GM15510 (cell line): ENCODE data around the gene DHFR.

Experiments
- POLR2A ChIP-seq: IDR thresholded peaks from 3 replicates; pipeline ENCODE4 v1.6.1; 2011; ENCODE audit warnings: borderline replicate concordance; ENCODE audit not compliant: insufficient read length; ENCODE audit errors: extremely low read depth

Gene DHFR

DNA sequence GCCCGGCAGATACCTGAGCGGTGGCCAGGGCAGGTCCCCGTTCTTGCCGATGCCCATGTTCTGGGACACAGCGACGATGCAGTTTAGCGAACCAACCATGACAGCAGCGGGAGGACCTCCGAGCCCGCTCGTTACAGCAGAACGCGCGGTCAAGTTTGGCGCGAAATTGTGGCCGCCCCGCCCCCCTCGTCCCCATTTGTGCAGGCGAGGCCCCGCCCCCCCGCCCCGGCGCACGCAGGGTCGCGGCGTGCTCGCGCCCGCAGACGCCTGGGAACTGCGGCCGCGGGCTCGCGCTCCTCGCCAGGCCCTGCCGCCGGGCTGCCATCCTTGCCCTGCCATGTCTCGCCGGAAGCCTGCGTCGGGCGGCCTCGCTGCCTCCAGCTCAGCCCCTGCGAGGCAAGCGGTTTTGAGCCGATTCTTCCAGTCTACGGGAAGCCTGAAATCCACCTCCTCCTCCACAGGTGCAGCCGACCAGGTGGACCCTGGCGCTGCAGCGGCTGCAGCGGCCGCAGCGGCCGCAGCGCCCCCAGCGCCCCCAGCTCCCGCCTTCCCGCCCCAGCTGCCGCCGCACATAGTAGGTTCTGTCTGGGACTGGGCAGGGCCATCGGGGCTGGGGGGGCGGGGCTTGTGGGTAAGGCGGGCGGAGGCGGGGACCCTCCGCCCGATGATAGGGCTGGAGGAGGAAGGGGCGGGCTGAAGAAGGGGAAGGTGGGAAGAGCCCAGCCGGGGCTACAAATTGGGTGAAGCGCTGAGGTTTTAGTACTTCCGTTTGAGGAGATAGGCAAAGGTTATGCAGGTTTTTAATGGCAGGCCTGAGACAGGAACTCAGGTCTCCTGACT, at the start of gene DHFR, which contains the start of gene MSH3:
Gene DHFR (minus strand): TSS at position 593 of the 840 bp plus-strand sequence. CDS start 494 bp downstream, at position 99.
Gene MSH3 (plus strand): TSS at position 262 of the 840 bp plus-strand sequence. CDS start 76 bp downstream, at position 338.
- TF ChIP-seq POLR2A: peak; percentile 66

DNA sequence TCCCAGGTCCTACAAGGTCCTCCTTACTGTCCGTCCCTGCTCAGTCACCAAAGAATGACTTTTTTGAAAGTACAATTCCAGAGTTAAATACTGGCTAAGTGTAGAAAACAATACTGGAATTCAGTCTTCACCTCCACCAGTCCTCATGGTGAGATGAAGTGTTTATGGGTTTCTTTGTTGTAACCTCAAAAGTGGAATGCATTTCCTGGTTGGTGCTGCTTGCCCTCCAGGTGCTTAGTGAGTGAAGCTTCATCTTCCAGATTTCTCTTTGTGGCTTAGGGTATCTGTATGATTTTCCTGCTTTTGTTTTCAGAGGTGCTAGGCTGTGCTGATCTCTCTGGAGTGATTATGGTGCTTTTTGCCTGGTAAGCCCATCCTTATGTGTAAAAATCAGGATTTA, 49.4 kb upstream of the DHFR start:
- TF ChIP-seq POLR2A: no peak

DNA sequence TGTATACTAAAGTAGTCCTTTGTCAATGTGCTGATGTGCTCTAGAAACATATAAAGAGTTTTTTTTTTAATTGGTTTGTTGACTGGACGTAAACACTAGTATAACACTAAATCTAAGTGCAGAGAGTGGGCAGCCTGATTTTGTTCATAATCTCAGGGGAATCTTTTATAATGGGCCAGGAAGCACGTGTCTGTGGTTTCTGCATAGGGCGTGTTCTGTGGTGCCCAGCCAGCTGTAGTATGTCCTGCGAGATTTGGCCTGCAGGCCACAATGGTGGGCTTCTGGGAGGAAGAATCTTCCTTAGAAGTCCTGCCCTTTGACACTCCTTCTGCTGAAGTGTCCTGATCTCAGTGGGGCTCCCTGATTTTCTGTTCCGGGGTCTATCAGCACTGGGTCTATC, 49.0 kb upstream of the DHFR start:
- no peak for TF ChIP-seq POLR2A

DNA sequence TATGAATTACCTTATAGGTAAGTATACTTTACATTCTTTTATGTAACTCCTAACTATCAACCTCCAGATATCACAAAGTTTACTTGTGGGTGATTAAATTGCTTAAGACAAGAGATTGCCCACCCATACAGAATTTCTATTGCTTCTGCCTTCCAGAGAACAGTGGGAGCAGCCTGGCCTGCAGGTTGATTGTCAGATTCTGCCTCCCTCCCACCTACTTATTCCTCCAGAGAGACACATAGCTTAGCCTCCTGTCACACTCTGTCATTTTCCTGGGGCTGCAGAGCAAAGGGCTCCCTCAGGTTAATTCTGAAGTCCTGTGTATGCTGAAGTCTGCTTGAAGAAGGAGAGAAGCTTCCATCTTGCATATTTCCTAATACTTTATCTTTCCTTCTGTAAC, 48.5 kb upstream of the DHFR start:
- no peak for TF ChIP-seq POLR2A

DNA sequence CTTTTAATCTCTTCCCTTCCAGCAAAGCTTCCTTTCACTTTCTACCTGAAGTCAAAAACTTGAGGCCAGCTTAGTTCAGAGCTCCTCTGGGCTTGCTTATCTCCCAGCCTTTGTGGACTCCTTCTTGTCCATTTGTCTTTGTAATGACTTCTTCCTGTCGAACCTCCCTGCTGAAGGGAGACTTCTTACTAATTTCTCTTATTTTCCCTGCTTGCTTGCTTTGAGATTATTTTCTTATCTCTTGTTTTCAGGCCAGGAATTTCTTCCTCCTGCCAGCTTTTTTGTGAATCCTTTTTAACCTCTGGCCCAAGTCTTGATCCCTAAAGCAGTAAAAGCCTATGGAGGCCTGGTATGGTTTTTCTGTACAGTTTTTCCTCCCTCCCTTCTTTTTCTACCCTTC, 46.8 kb upstream of the DHFR start:
- no peak for TF ChIP-seq POLR2A

DNA sequence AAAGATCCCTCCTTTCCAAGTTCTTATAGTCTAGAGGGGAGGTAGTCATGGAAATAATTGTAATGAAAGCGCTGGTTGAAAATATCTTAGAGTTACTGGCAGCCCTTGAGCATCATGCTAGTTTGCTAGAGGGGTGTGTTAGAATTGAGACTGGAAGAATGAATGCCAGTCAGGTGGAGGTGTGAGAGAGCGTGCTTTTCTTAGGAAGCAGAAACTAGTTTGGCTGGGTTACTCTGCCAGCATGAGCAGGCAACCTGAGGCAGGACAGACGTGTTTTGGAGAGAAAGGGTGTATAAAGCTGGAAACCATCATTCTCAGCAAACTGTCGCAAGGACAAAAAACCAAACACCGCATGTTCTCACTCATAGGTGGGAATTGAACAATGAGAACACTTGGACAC, 43.6 kb upstream of the DHFR start:
- no peak for TF ChIP-seq POLR2A

DNA sequence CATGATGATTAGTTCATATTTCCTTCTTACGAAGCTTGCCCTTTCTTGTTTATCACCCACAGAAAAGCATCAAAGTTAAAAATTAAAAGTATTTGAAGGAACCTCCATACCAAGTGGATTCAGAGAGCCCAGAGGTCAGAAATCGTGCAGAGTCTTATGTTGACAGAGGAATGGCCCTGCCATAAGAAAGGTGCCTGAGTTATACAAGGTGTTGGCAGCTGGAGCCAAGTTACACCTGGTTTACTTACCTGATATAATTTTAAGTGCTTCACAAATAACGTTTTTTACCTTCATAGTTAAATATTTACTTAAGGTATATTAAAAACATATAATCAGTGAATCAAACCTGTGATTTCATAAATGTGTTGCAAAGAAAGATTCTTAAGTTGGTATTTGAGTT, 42.3 kb upstream of the DHFR start:
- TF ChIP-seq POLR2A: no peak

DNA sequence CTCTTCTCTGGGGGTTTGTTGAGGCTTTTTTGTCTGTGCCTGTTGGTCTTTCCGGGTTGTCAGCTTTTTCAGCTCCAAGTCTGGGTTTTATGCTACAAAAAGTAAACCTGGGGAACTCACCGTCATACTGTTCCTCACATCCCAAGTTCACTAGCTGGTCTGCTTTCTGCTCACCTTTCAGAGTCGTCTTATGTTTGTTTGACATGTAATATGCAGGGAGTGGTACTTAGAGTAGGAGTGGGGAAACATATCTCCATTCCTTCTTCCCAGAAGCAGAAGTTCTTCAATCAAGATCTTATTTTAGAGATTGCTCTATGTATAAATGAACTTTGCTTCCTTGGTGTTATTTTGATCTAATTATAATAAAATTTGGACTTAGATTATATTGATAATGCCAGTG, 41.7 kb upstream of the DHFR start:
- no peak for TF ChIP-seq POLR2A

DNA sequence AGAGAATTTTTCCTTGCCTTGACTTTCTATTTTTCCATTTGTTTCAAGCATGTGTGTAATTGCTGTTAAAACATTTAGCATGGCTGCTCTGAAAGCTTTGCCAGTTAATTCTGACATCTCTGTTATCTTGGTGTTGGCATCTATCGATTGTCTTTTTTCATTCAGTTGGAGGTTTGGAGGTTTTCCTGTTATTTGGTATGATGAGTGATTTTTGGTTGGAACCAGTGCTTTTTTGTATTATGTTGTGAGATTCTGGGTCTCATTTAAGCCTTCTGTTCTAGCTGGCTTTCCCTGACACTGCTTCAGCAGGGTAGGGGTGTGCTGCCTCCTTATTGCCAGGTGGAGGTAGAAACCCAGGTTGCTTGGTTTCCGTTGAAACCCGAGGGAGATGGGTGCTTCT, 40.9 kb upstream of the DHFR start:
- TF ChIP-seq POLR2A: no peak

DNA sequence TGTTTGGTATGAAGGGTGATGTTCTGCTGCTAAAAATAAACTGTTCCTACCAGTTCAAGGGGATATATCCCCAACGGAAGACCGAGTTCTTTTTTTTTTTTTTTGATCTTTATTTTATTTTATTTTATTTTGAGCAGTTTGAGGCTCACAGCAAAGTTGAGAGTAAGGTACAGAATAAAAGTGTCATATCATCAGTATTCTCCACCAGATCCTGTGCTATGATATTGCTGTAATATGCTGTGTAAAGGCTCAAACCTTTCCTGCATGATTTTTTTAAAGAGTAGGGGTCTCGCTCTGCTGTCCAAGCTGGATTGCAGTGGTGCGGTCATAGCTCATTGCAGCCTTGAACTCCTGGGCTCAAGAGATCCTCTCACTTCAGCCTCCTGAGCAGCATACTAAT, 34.8 kb upstream of the DHFR start:
- no peak for TF ChIP-seq POLR2A

DNA sequence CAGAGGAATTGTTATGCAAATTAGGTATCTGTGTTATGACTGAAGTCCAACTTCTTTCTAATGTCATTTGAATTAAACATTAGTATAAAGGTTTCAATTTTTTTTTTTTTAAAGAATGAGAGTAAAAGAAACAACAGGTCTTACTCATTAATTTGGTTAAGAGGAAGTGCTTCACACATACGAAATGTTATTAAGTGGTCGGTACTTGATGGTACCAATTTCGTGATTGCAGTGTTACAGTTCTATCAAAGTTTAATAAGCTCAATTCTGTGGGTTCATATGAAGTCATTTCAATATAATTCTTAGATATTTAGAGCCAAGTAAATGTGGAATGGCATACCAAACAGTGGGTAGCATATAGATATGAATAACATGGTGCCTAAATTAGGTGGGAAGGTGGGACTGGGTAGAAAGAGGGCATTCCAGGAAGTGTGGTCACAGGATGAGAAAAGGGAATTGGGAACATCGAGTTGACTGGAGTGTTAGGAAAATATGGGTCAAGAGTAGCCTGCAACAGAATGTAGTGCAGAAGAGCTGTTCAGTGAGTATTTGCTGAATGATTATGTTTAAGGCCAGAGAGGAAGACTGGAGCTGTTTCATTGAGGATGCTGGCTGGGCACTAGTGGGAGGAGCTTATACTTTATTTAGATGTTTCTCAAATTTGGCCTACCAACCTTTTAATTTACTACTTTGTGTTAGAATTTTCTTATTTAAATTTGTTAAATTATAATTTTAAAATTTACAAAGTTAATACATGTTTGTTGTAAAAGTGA, 34.1 kb upstream of the DHFR start:
- TF ChIP-seq POLR2A: no peak

DNA sequence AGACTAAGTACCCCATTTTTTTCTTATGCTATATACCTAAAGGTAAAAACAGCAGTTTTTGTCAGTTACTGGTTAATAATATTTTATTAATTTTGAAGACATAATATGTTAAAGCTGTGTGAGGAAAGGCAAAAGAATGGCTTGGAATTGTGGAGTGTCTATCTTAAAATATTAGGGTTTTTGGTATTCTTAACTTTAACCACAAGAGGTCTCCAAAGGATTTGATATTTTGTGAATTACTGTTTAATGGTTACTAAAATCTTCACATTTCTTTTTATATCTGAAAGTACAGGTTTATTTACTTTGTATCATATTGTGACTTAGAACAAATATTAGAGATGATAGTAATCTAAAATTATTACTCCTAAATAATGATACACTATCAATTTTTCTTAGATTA, 32.0 kb upstream of the DHFR start:
- no peak for TF ChIP-seq POLR2A

DNA sequence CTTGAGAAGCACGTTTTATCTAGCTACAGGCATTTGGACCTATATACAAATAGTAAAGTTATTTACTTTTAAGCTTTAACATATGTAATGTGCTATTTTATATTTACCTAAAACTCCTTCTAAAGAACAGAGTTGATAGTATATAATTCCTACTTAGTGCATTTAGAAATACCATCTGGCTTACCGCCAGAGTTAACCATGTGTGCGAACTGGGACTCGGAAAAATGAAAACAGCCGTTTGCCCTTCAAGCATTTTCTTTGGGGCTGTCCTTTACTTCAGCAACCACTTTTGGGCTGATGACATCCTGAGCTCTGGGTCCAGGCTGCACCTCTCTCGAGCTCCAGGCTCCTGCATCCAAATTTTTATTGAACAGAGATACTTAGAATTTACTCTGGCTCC, 21.9 kb upstream of the DHFR start:
- TF ChIP-seq POLR2A: no peak

DNA sequence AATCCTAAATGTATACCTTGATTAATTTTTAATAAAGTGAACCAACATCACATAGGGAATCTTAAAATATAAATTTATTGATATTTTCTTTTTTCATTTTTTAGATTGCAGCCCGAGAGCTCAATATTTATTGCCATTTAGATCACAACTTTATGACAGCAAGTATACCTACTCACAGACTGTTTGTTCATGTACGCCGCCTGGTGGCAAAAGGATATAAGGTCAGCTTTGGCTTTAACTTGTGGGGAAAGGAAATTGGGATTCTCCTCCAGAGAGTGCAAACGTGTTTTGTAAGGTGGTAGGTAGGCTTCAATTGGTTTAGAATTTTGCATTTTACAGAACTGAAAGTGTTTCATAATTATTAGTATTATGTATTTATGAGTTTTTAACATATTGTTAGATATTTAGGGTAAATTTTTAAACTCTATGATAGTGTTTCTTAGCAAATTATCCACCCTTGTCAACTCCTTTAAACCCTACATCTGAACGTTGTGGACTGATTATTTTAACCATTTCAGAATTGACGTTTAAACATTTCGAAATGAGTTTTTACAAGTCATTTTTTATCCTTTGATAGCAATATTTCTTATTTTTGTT, 17.5 kb upstream of the DHFR start:
- TF ChIP-seq POLR2A: no peak

DNA sequence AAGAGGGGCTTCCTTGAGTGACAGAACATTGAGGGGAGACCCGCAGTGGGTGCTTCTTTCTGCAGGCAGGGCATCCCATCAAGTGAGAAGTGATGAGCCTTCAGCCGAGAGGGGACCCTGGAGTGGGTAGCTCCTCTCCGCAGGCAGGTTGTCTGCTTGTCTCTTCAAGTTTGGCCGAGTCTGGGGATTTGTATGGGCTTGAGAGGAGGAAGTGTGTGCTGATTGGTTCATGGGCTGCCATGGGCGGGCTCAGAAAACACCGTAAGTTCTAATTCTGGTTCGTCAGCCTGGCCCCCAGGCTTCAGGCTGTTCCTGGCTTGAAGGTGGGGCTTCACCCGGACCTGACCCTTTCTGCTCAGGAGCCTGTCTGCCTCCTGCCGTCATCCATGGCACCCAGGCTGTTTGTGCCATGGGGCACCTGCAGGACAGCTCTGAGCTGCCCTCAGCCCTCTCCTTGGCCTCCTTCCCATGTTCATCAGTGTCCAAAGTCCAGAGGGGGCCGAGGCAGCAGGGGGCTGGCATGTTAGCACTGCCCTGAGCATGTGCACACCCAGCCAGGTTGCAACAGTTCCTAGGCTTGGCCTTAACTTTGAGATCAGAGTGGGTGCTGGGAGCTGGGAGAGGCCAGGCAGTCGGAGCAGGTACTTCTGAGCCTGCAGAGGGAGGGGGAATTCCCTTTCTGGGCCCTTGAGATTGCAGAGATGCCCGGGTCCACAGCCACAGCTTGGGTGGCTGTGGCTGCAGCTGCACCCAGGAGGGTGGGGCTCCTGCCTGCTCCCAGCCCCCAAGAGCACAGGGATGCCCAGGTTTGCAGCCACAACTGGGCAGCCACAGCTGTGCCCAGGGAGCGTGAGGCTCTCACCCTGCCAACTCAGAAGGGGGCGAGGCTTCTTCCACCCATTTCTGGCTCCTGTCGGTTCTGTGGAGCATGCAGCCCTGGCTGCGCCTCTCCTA, 13.5 kb upstream of the DHFR start:
- peak; percentile 28 for TF ChIP-seq POLR2A

DNA sequence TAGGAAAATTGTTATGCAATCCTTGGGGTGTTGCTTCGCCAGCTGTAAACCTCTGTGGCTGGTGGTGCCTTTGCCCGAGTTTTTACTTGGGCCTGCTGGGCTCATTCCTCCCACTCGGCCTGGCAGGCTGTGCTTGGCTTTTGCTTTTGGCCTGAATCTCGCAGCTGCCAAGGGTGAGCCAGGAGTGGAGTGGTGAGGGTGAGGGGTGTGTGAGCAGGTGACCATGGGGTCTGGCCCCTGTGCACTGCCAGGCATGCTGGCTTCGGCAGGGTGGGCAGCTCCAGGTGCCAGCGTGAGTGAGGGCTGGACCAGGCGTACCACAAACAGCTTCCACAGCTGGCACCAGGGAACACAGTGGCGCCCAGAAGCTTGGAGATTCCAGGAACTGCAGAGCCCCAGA, 12.6 kb upstream of the DHFR start:
- no peak for TF ChIP-seq POLR2A
